Measurements from ENCODE around the gene SCPEP1.
"Not testable (repeated sequence)": the region's sequence is repeated elsewhere in the genome, so short reads cannot be mapped to it uniquely, and the experiment has no call there.

The SCPEP1 gene

DNA sequence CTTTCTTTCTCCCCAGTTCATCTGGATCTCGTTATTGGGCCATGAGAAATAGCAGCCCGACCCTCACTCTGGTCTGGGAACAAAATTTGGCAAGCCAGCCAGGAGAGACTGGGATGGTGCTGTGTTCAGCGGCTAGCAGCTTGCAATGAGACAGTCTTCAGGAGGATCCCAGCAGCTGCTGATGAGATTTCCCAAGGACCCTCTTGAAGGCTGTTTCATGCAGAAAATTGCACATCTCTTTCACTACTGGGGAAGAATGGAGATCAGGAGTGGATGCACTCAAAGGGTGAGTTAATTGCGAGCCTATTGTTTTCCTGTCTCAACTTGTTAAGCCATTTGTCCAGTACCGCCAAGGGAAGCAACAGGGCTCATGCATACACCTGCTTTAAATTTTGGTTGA is 11.6 kb upstream of the SCPEP1 start:
- DNase-seq = no peak

GRCh38 chr17:56970974-56971373 is 7.0 kb upstream of the SCPEP1 start:
- no peak for DNase-seq

DNA sequence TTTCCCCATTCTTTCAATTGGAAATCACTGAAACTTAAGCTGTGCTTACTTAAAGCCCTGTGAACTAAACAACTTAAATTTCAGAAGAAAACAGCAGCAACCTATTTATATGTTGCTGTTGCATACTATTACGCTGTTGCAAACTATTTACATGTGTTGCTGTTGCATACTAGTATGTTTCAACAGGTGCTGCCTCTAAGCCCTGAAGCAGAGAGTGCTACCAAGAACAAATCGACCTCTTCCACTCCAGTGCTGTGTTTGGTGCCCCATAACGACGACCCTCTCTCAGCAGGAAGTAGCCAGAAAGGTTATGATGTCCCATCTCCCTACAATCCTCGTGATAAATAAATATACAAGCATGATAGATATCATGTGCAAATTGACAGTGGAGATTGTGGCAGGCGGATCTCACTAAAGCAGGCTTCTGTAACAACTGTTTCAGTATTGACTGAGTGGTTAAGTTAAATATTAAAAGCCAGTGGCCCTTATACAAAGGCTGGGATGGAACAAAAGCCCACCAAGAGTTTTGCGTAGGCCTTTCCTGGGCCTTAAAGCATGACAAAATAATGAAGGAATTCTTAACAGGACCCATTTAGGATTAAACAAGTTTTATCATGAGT is 5.7 kb upstream of the SCPEP1 start:
- no peak for DNase-seq

- DNase-seq = no peak
These were observed 4.4 kb upstream of the SCPEP1 start for GRCh38 chr17:56973520-56973919.

- no peak for DNase-seq
These were observed 3.9 kb upstream of the SCPEP1 start for GRCh38 chr17:56974055-56974454.

DNA sequence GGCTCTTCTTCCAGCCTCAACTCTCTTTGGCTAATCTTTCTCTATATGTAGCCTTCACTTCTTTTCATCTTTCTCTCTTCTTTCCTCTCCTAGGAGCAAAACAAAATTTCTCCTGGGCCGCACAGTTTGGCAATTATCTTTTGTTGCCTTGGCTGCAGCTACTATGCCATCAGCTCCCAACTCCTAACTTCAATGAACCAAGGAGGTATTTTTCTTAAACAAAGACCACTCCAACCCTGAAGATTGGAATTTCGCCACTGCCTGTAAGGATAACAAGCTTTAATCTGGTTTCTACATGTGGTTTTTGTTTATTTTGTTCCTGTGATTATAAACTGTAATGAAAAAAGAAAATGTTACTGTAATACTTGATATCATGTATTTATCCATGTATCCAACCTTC is 2.3 kb upstream of the SCPEP1 start:
- DNase-seq = no peak

GRCh38 chr17:56976941-56977608 is 856 bp upstream of the SCPEP1 start:
- DNase-seq = no peak

DNA sequence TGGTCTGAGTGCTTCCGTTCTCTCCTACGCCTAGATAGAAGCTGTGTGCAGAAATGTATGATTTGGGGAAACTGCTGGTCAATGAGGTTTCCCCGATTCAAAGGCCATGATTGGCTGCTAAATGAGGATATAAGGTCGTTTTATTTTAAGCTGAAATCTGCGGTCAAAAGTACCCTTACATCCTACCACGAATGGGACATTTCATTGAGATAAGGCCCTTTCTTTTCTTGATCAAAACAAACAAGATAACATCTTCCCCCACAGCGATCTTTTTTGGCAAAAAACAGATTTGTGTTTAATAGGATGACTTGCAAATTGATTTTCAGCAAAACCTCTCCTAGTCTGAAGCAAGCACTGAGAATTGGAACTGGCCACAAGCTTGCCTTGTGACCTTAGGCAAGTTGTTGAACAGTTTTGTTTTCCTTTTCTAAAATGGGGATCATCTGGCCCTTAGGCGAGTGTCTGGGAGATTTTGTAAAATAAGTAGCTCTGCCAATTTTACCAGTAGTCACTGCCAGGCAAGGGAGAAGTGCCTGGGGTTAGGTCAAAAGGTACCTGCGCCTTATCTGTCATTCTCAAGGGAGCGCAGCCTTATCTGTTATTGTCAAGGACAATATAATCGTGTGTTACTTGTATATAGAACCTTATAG is 635 bp downstream of the SCPEP1 start:
- no peak for DNase-seq

DNA sequence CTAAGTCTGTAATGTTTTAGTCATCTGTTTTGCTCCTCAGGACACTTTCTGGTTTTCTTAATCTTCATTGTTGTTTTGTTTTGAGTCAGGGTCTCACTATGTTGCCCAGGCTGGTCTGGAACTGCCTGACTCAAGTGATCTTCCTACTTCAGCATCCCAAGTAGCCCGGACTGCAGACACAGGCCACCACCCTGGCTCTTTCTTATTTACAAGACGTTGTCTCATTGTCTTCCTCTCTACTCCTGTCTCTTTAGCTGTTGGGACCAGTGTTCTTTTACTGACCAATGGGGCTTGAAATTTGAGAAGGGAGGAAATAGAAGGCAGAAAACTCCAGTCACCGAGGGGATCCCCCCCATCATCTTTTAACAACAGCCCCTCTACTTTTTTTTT is 1.2 kb downstream of the SCPEP1 start:
- no peak for DNase-seq

DNA sequence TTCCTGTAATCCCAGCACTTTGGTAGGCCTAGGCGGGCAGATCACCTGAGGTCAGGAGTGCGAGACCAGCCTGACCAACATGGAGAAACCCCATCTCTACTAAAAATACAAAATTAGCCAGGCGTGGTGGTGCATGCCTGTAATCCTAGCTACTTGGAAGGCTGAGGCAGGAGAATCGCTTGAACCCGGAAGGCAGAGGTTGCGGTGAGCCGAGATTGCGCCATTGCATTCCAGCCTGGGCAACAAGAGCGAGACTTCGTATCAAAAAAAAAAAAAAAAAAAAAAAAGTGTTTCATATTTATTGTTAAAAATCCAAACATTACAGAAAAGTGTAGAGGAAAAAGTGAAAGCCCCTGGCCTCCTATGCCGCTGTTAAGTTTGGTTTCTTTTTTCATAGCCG is 2.6 kb downstream of the SCPEP1 start:
- DNase-seq = not testable (repeated sequence)

DNA sequence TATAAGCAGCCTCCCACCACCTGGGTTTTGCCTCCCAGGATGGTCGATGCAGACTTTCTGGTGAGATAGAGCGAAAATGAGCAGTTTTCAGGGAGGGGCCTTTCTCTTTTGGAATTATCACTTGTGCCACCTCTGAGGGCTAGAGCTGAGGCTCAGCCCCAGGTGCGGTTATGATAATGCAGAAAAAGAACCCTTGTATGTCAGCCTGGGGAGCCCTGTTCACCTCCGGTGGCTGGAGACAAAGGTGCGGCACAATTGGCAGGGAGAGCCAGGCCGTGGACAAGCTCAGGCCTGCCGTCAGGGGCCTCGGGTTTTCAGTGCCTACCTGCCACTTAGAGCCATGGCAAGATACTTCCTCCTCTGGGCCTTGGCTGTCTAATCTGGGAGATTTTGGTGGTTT is 4.4 kb downstream of the SCPEP1 start:
- no peak for DNase-seq

GRCh38 chr17:56983366-56983765 is 5.4 kb downstream of the SCPEP1 start:
- DNase-seq = no peak

DNA sequence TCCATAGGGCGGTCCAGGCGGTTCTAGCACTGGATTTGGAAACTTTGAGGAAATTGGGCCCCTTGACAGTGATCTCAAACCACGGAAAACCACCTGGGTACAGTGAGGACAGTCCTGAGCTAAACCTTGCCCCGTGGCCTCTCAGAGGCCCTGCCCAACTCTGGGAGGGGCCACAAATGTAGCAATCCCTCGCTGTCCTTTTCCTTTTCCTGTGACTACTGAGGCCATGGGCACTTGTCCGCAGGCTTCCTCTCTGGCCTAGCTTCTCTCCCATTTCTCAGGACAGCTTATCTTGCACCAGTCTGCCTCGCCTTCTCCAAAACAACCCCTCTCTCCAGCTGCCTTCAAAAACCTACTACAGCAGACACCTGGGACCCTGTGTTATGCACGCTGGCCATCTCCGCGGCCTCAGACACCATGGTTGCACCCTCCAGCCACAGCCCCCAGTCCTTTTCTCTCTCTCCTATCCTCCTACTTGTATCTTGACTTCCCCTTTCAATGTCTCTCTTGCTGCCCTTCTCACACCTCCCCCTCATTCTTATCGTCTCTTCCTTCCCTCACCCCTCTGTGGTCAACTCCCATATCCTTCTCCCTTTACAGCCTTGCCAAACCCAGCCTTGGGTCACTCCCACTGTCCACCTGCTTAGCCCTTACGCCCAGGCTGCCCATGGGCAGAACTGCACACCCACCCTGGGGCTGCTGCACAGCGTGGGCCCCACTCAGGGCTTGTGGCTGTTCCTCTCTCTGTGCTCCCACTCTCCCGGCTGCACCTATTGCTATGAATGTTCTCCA is 7.6 kb downstream of the SCPEP1 start:
- DNase-seq = no peak

- no peak for DNase-seq
These were observed 9.4 kb downstream of the SCPEP1 start for GRCh38 chr17:56987283-56987834.

- no peak for DNase-seq
These were observed 11.1 kb downstream of the SCPEP1 start for GRCh38 chr17:56988901-56989572.

- DNase-seq = no peak
These were observed 14.4 kb downstream of the SCPEP1 start for GRCh38 chr17:56992364-56992763.

GRCh38 chr17:56994009-56994792 is 16.3 kb downstream of the SCPEP1 start:
- no peak for DNase-seq

DNA sequence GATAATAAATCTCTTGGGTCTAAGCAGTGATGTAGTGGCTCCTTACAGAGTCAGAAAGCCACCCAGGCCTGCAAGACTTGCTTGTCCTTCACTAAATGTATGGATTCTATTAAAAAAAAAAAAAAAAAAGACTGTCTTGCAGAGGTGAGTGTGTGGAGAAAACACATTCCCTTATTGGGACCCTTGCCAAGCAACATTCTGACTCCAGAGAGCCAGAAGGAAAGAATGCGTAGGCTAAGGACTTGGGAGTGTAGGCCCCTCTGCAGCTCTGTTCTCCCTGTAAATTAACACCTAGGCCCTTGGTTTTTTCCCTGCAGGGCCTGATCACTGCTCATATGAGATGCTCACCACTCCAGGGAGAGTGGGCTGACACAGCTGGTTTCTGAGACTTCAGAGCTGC is 17.8 kb downstream of the SCPEP1 start:
- no peak for DNase-seq

- DNase-seq = no peak
These were observed 19.4 kb downstream of the SCPEP1 start for GRCh38 chr17:56997313-56997712.

- no peak for DNase-seq
These were observed 23.6 kb downstream of the SCPEP1 start for GRCh38 chr17:57001541-57001940.

GRCh38 chr17:57002904-57003303 is 25.0 kb downstream of the SCPEP1 start:
- DNase-seq = no peak

Data from right hindlimb (tissue), 1 donor.